Fibroblast of lung (primary cell): ENCODE measurements around the gene ABHD13.

ENCODE experiments used
- CTCF ChIP-seq, 2 donors: IDR thresholded peaks in 1 of 2; conservative IDR thresholded peaks in 1 of 2; 1 replicate in 1 of 2; 2 replicates in 1 of 2; pipeline ENCODE4 v1.5.1; 2011 to 2012; ENCODE audit warnings: low read length in 2 of 2, control low read depth in 1 of 2, inconsistent platforms in 1 of 2, low read depth in 1 of 2, mild to moderate bottlenecking in 1 of 2
- EZH2 ChIP-seq: IDR thresholded peaks from 2 replicates; pipeline ENCODE4 v1.5.1; 2012; ENCODE audit warnings: low read length, control low read depth, mild to moderate bottlenecking; ENCODE audit errors: missing control alignments

- no peak for TF ChIP-seq CTCF (conservative IDR thresholded peaks at IDR 0.05 in 1 of 2, IDR thresholded peaks at IDR 0.05 in 1 of 2; ENCODE audit: low read depth in 1 of 2, low read length in 2 of 2)
- no peak for TF ChIP-seq EZH2
Measured at GRCh38 chr13:108212886-108213285, 5.3 kb upstream of the ABHD13 start.
